ENCODE data around the gene DLGAP1. TPM values are rescaled to one million over a fixed set of nuclear protein-coding genes. Genes with fewer than 3 reads are reported as not detected.

Gene DLGAP1
- total and polyA plus RNA-seq, 10 of the 15 experiments (the other 5 are each of a cell fraction or from before 2014, with no cell fraction given), result 0.23 to 27.6 (median 1.9) TPM

DNA sequence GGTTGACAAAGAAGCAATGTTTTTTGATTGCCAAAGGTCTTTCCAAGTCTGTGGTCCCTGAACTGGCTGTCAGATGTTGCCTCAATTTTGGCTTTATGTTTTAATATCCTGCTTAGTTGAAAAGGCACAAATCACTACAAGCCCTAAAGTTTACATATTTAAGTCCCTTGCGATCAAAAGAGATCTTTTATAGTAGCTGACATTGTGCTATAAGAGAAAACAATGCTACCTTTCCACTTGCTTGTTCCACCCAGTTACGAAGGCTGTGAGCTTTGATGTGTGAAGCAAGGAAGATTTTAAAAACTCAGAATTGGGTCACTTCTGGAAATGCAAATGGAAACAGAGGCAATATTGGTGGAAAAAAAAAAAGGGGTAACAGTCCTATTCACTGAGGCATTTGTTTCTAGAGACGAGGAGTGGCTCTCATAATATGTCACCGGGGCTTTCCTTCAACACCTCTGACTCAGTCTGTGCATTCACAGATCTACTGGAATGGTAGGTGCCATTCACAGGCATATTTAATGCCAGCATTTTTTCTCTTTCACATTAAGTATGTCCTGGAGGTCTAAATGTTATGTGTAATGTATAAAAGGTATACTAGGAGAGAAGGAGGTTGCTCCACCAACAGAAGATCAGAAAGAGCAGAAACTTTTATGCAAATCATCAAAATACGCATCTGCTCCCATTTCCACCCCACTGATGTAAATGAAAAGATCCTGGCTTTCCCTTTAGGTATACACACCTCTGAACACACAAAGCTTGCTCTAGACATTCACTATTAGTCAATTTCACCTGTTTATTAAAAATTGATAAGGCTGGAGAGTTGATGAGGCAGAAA is 913.3 kb downstream of the DLGAP1 start (continued):
- TF ChIP-seq, protein P1, sequence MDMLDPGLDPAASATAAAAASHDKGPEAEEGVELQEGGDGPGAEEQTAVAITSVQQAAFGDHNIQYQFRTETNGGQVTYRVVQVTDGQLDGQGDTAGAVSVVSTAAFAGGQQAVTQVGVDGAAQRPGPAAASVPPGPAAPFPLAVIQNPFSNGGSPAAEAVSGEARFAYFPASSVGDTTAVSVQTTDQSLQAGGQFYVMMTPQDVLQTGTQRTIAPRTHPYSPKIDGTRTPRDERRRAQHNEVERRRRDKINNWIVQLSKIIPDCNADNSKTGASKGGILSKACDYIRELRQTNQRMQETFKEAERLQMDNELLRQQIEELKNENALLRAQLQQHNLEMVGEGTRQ (IDR thresholded peaks at IDR 0.05; ENCODE audit: borderline replicate concordance, low read depth, low read length), result no peak
- no peak for TF ChIP-seq NFYA (IDR thresholded peaks at IDR 0.05; ENCODE audit: borderline replicate concordance, low read depth, low read length)
- TF ChIP-seq ZBTB33 (IDR thresholded peaks at IDR 0.05), result no peak
- TF ChIP-seq NKRF (conservative IDR thresholded peaks at IDR 0.05), result no peak
- TF ChIP-seq IKZF1 (conservative IDR thresholded peaks at IDR 0.05), result peak; percentile 64
- TF ChIP-seq EED (IDR thresholded peaks at IDR 0.05; ENCODE audit: low read depth), result peak; percentile 65
- no peak for TF ChIP-seq POLR2A (IDR thresholded peaks at IDR 0.05; ENCODE audit: low read depth, low read length)
- no peak for TF ChIP-seq FOXK2 (IDR thresholded peaks at IDR 0.05)
- TF ChIP-seq MAX (IDR thresholded peaks at IDR 0.05; ENCODE audit: low read depth, low read length), result no peak
- TF ChIP-seq SMAD5 (IDR thresholded peaks at IDR 0.05; ENCODE audit: low read depth), result no peak
- TF ChIP-seq TCF7 (IDR thresholded peaks at IDR 0.05; ENCODE audit: borderline replicate concordance), result no peak
- no peak for TF ChIP-seq ZZZ3 (IDR thresholded peaks at IDR 0.05; ENCODE audit: control insufficient read depth, insufficient read length, low read depth)
- no peak; the same call in 1 of the 2 replicates for TF ChIP-seq ZNF217 (IDR thresholded peaks at IDR 0.05)
- peak; percentile 81 for TF ChIP-seq JUNB (IDR thresholded peaks at IDR 0.05)
- TF ChIP-seq NFXL1 (IDR thresholded peaks at IDR 0.05; ENCODE audit: borderline replicate concordance), result no peak
- TF ChIP-seq RUNX3 (IDR thresholded peaks at IDR 0.05; ENCODE audit: low read length), result no peak
- no peak for TF ChIP-seq FOXM1 (IDR thresholded peaks at IDR 0.05; ENCODE audit: low read depth, low read length)
- no peak for TF ChIP-seq E4F1 (IDR thresholded peaks at IDR 0.05; ENCODE audit: borderline replicate concordance, partially characterized antibody)
- no peak for TF ChIP-seq ZNF622 (IDR thresholded peaks at IDR 0.05)
- TF ChIP-seq POLR2AphosphoS2 (IDR thresholded peaks at IDR 0.05; ENCODE audit: low read depth, low read length), result no peak
- 0 out of 2 replicates have a peak, but pooled peaks have one; percentile 57 for TF ChIP-seq IRF4 (IDR thresholded peaks at IDR 0.05; ENCODE audit: low read depth, low read length)
- TF ChIP-seq JUND (IDR thresholded peaks at IDR 0.05; ENCODE audit: low read depth, low read length), result no peak
